Stimulated activated CD4-positive, alpha-beta T cell treated with anti-CD3 and anti-CD28 coated beads, Interleukin-2, amount 100 ng/mL, for 48 hours (primary cell): ENCODE data around the gene NDUFS4.
"Not testable (repeated sequence)": the region's sequence is repeated elsewhere in the genome, so short reads cannot be mapped to it uniquely, and the experiment has no call there.

Experiments
- DNase-seq, 2 donors: peaks; one replicate each; pipeline ENCODE4 v3.0.0-alpha.2; 2020

Gene NDUFS4

GRCh38 chr5:53576674-53577073 is 16.2 kb downstream of the NDUFS4 start:
- no peak for DNase-seq

GRCh38 chr5:53578854-53579253 is 18.4 kb downstream of the NDUFS4 start:
- DNase-seq: no peak

- DNase-seq: no peak
Measured at GRCh38 chr5:53580547-53580946, 20.1 kb downstream of the NDUFS4 start.

- no peak for DNase-seq
Measured at GRCh38 chr5:53582225-53582624, 21.8 kb downstream of the NDUFS4 start.

- no peak for DNase-seq
Measured at GRCh38 chr5:53590759-53591158, 30.3 kb downstream of the NDUFS4 start.

GRCh38 chr5:53594419-53594818 is 34.0 kb downstream of the NDUFS4 start:
- DNase-seq: no peak

GRCh38 chr5:53597894-53598293 is 37.5 kb downstream of the NDUFS4 start:
- no peak for DNase-seq

GRCh38 chr5:53601570-53601969 is 41.1 kb downstream of the NDUFS4 start:
- no peak for DNase-seq

- DNase-seq: no peak
Measured at GRCh38 chr5:53603009-53603687, 42.7 kb downstream of the NDUFS4 start.

GRCh38 chr5:53604309-53604708 is 43.9 kb downstream of the NDUFS4 start:
- no peak for DNase-seq

GRCh38 chr5:53607886-53608285 is 47.4 kb downstream of the NDUFS4 start:
- no peak for DNase-seq

GRCh38 chr5:53608897-53609296 is 48.5 kb downstream of the NDUFS4 start:
- not testable (repeated sequence) for DNase-seq

GRCh38 chr5:53613061-53613460 is 52.6 kb downstream of the NDUFS4 start:
- no peak for DNase-seq

- DNase-seq: no peak
Measured at GRCh38 chr5:53613536-53613935, 53.1 kb downstream of the NDUFS4 start.

- no peak for DNase-seq
Measured at GRCh38 chr5:53614376-53614885, 54.0 kb downstream of the NDUFS4 start.

- DNase-seq: no peak
Measured at GRCh38 chr5:53616939-53617549, 56.6 kb downstream of the NDUFS4 start.

- no peak for DNase-seq
Measured at GRCh38 chr5:53631251-53631650, 70.8 kb downstream of the NDUFS4 start.

GRCh38 chr5:53642061-53642460 is 81.6 kb downstream of the NDUFS4 start:
- DNase-seq: no peak

- DNase-seq: no peak
Measured at GRCh38 chr5:53643445-53643844, 83.0 kb downstream of the NDUFS4 start.

- no peak for DNase-seq
Measured at GRCh38 chr5:53645078-53645477, 84.6 kb downstream of the NDUFS4 start.

- no peak for DNase-seq
Measured at GRCh38 chr5:53649352-53649751, 88.9 kb downstream of the NDUFS4 start.

GRCh38 chr5:53660573-53660972 is 100.1 kb downstream of the NDUFS4 start:
- not testable (repeated sequence) for DNase-seq

- DNase-seq: not testable (repeated sequence)
Measured at GRCh38 chr5:53665313-53665712, 104.9 kb downstream of the NDUFS4 start.

GRCh38 chr5:53667621-53668020 is 107.2 kb downstream of the NDUFS4 start:
- DNase-seq: no peak

GRCh38 chr5:53671447-53671846 is 111.0 kb downstream of the NDUFS4 start:
- no peak for DNase-seq
